Endothelial cell of umbilical vein (primary cell): Measurements from ENCODE around the gene ENTPD1. TPM values are rescaled to one million over a fixed set of nuclear protein-coding genes. Genes with fewer than 3 reads are reported as not detected.

Experiments used
- BruUV-seq: library from RNA; stranded (reverse); fragments of 400-500 nt; replicated peaks from 2 replicates; lab custom pipeline; 2021; lab: Mats Ljungman, UMichigan
- CTCF ChIA-PET: fragments of 300-600, 350-600 bp; sonication (Branson Sonifier 250); formaldehyde crosslinking; loops from one replicate; lab custom pipeline; 2021; ENCODE audit warnings: antibody characterized with exemption, inconsistent platforms; lab: Charles Lee
- POLR2A ChIA-PET: fragments of 300-600, 350-600 bp; sonication (Branson Sonifier 250); formaldehyde crosslinking; loops from one replicate; lab custom pipeline; 2021; ENCODE audit warnings: antibody characterized with exemption, inconsistent platforms; lab: Charles Lee
- DNase-seq: peaks from one replicate; pipeline ENCODE4 v3.0.0-alpha.2; 2011; ENCODE audit warnings: low read depth, low spot score
- FAIRE-seq: peaks from 2 replicates; lab custom pipeline; 2011; peaks lifted over from hg19 to GRCh38; lab: Jason Lieb, UNC
- H2AFZ ChIP-seq: 2 replicates; pipeline ENCODE4 v1.6.0; 2012; ENCODE audit warnings: low read depth, low read length, control low read depth, inconsistent platforms
- H3K27ac ChIP-seq: 2 replicates; pipeline ENCODE4 v1.5.1; 2011; ENCODE audit warnings: low read depth, mild to moderate bottlenecking, control low read depth, low read length, moderate library complexity; ENCODE audit not compliant: insufficient read depth
- H3K27me3 ChIP-seq, 2 experiments: 2 replicates each; pipeline versions ENCODE4 v1.6.0 to v1.6.1; 2011; ENCODE audit warnings: low read length in 2 of 2, mixed read lengths in 1 of 2; ENCODE audit not compliant: control insufficient read depth in 2 of 2, insufficient read depth in 2 of 2
- H3K36me3 ChIP-seq, 2 experiments: 2 replicates in 1 of 2; 3 replicates in 1 of 2; pipeline ENCODE4 v1.5.1; 2011; ENCODE audit warnings: low read length in 2 of 2, mild to moderate bottlenecking in 1 of 2, moderate library complexity in 1 of 2; ENCODE audit not compliant: control insufficient read depth in 2 of 2, insufficient read depth in 2 of 2; ENCODE audit errors: extremely low read depth in 1 of 2
- H3K4me1 ChIP-seq: 3 replicates; pipeline ENCODE4 v1.5.1; 2011; ENCODE audit warnings: mild to moderate bottlenecking, low read length; ENCODE audit not compliant: control insufficient read depth, insufficient read depth; ENCODE audit errors: extremely low read depth
- H3K4me2 ChIP-seq: 2 replicates; pipeline ENCODE4 v1.6.1; 2011; ENCODE audit warnings: low read length, control low read depth, mixed read lengths; ENCODE audit not compliant: insufficient read depth
- H3K4me3 ChIP-seq, 3 experiments: fragments of 200-600 bp in 1 of 3; sonication (generic), shearing (Covaris generic) in 1 of 3; replicated peaks in 1 of 3; 2 replicates each; pipeline ENCODE4 v1.5.1; 2011 to 2016; ENCODE audit warnings: control low read depth in 3 of 3, low read length in 3 of 3, mild to moderate bottlenecking in 2 of 3, inconsistent platforms in 1 of 3, low read depth in 1 of 3, moderate library complexity in 1 of 3; ENCODE audit not compliant: insufficient read depth in 1 of 3
- H3K79me2 ChIP-seq: 2 replicates; pipeline ENCODE4 v1.6.0; 2012; ENCODE audit warnings: low read length, inconsistent platforms; ENCODE audit not compliant: control insufficient read depth, insufficient read depth
- H3K9ac ChIP-seq: replicated peaks from 2 replicates; pipeline ENCODE3; 2011; ENCODE audit warnings: low read length, control low read depth; ENCODE audit not compliant: insufficient read depth; ENCODE audit errors: extremely low read depth
- H3K9me1 ChIP-seq: replicated peaks from 3 replicates; pipeline ENCODE4 v1.6.0; 2011; ENCODE audit warnings: mild to moderate bottlenecking, low read length; ENCODE audit not compliant: control insufficient read depth, insufficient read depth; ENCODE audit errors: extremely low read depth
- H3K9me3 ChIP-seq: replicated peaks from 2 replicates; pipeline ENCODE4 v1.5.1; 2012; ENCODE audit warnings: low read length, inconsistent platforms; ENCODE audit not compliant: control insufficient read depth, insufficient read depth
- H4K20me1 ChIP-seq: replicated peaks from 2 replicates; pipeline ENCODE3; 2011; ENCODE audit warnings: mild to moderate bottlenecking, low read length; ENCODE audit not compliant: control insufficient read depth, insufficient read depth; ENCODE audit errors: extremely low read depth
- EZH2 ChIP-seq: IDR thresholded peaks from 2 replicates; pipeline ENCODE4 v1.6.1; 2012; ENCODE audit warnings: borderline replicate concordance, low read depth, mild to moderate bottlenecking, moderate library complexity, low read length, inconsistent platforms; ENCODE audit not compliant: severe bottlenecking
- FOS ChIP-seq: IDR thresholded peaks from 2 replicates; pipeline ENCODE4 v1.6.1; 2011; ENCODE audit warnings: mild to moderate bottlenecking, low read length, moderate library complexity, borderline replicate concordance; ENCODE audit not compliant: insufficient read depth
- GATA2 ChIP-seq: IDR thresholded peaks from 2 replicates; pipeline ENCODE4 v1.7.0; 2011; ENCODE audit warnings: low read depth, mild to moderate bottlenecking, moderate library complexity, mixed read lengths, low read length; ENCODE audit not compliant: insufficient read length, insufficient read depth
- JUN ChIP-seq: IDR thresholded peaks from 2 replicates; pipeline ENCODE4 v1.6.1; 2011; ENCODE audit warnings: borderline replicate concordance, low read depth; ENCODE audit not compliant: insufficient read length, insufficient read depth
- MYC ChIP-seq: IDR thresholded peaks from one replicate; pipeline ENCODE4 v1.6.1; 2011; ENCODE audit warnings: mild to moderate bottlenecking, low read depth, low read length
- POLR2A ChIP-seq: IDR thresholded peaks from 2 replicates; pipeline ENCODE4 v1.6.1; 2012; ENCODE audit warnings: low read depth, mild to moderate bottlenecking, control low read depth, low read length
- POLR2AphosphoS5 ChIP-seq: IDR thresholded peaks from 2 replicates; pipeline ENCODE4 v1.6.1; 2012; ENCODE audit warnings: low read depth, mild to moderate bottlenecking, control low read depth, low read length, moderate library complexity; ENCODE audit not compliant: insufficient read depth
- dilution Hi-C: fragments of 300-500 bp; cut with MboI; formaldehyde crosslinking; loops from one replicate; pipeline ENCODE4 v1.15.0; 2019; ENCODE audit warnings: low sequenced_read_pairs; ENCODE audit not compliant: extremely low pct_ligation_motif_present
- intact Hi-C: fragments of 100-400 bp; cut with micrococcal nuclease; formaldehyde crosslinking; loops from one replicate; pipeline ENCODE4 v1.10.0; 2022
- polyA plus RNA-seq, 4 experiments: library from polyadenylated mRNA; depleted of rRNA in 3 of 4; stranded (reverse) in 3 of 4; unstranded in 1 of 4; fragments of >200 nt; gene quantifications; 2 replicates each; pipeline versions ENCODE4 v1.2.1 to v1.2.3, GENCODE V29; 2011 to 2012; ENCODE audit warnings: missing spikeins in 1 of 4
- total RNA-seq: library from RNA; stranded (reverse); gene quantifications from 2 replicates; pipeline ENCODE4 v1.2.3, GENCODE V29; 2021
- TF ChIP-seq, protein P1 (sequence below), 2 donors: IDR thresholded peaks; 1 replicate in 1 of 2; 2 replicates in 1 of 2; pipeline ENCODE4 v1.5.1; 2011; ENCODE audit warnings: low read length in 2 of 2, mild to moderate bottlenecking in 2 of 2, moderate library complexity in 2 of 2, control low read depth in 1 of 2, inconsistent platforms in 1 of 2, low read depth in 1 of 2; ENCODE audit not compliant: insufficient read depth in 1 of 2; ENCODE audit errors: extremely low read depth in 1 of 2
- TF ChIP-seq, protein P2 (sequence below): IDR thresholded peaks from 2 replicates; pipeline ENCODE4 v1.6.1; 2011; ENCODE audit not compliant: insufficient read depth, insufficient read length

ENTPD1 gene
- total and polyA plus RNA-seq, 2 donors (not counting 3 experiments of a cell fraction or from before 2014, with no cell fraction given), result 10.2 to 23.0 TPM

DNA sequence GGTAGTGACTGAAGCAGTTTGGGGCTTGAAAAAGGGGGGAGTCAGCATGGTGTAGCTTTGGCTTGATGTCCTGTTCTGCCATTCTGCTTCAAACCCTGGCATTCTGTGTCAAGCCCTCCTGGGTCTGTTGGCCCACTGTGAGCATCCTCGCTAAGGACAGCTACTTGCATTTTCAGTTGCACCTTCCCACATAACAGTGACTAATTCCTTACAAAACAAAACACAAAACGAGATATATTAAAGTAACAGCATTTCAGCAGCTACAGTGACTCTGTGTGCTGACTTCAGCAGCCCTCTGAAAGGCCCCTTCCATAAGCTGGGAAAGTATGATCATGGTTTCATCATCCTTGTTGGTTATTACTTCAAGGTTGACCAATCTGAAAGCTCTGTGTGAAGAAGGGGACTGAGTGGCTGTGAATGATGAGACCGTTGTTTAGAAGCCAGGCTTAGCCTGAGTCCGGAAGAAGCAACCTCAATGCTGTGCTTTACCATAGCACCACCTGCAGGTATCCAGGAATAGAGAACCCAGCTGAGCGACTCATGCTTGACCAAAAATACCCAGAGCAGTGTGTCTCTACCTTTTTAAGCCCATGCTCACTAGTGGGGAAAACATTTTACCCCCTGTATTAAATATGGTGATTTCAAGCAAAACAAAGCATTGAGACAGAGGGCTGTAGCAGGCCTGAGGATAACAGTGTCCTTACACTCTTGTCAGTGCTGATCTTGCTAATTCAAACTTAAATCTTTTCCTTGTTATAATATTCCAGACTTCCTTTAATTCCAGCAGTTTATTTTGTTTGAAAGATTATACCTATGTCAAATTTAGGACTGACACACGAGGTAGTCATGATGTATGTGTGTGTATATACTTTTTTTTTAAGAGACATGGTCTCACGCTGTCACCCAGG is 109.2 kb downstream of the ENTPD1 start:
- no peaks in the 10 kb centered on the region for H3K27me3 ChIP-seq
- no TSS peak for BruUV-seq
- H3K27ac ChIP-seq, result no peak overlapping the region
- peak overlapping the region; percentile 72 for H2AFZ ChIP-seq
- H3K4me2 ChIP-seq, result no peak overlapping the region
- DNase-seq (peak; percentile 69), FAIRE-seq (peak; percentile 94)
- H3K9ac ChIP-seq, result no peak overlapping the region
- CTCF ChIA-PET, result interaction anchor here (0.7 to 8.5 kb wide), 30 partner anchors 8 to 491 kb away, joined by 3 to 162 read pairs (median 4); partner anchors contain the start of gene TCTN3
- intact Hi-C loops (loop anchor here (1.0 kb wide), 3 partner anchors 23 to 209 kb away; partner anchors contain the start of gene ALDH18A1), dilution Hi-C loops (no loop called here)
- H3K79me2 ChIP-seq, result no peaks in the 10 kb centered on the region
- no peaks in the 10 kb centered on the region for H3K4me1 ChIP-seq
- POLR2A ChIA-PET, result interaction anchor here (1.0 kb wide), 1 partner anchor 171 kb away, joined by 3 read pairs; the partner anchor contains the start of gene TCTN3
- H3K9me3 ChIP-seq, result no peaks in the 10 kb centered on the region
- no peaks in the 10 kb centered on the region for H3K9me1 ChIP-seq
- peaks cover 0 to 4% of the 10 kb centered on the region in 2 experiments for H3K36me3 ChIP-seq
- TF ChIP-seq, protein P1, sequence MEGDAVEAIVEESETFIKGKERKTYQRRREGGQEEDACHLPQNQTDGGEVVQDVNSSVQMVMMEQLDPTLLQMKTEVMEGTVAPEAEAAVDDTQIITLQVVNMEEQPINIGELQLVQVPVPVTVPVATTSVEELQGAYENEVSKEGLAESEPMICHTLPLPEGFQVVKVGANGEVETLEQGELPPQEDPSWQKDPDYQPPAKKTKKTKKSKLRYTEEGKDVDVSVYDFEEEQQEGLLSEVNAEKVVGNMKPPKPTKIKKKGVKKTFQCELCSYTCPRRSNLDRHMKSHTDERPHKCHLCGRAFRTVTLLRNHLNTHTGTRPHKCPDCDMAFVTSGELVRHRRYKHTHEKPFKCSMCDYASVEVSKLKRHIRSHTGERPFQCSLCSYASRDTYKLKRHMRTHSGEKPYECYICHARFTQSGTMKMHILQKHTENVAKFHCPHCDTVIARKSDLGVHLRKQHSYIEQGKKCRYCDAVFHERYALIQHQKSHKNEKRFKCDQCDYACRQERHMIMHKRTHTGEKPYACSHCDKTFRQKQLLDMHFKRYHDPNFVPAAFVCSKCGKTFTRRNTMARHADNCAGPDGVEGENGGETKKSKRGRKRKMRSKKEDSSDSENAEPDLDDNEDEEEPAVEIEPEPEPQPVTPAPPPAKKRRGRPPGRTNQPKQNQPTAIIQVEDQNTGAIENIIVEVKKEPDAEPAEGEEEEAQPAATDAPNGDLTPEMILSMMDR (IDR thresholded peaks at IDR 0.05; ENCODE audit: extremely low read depth in 1 of 2, insufficient read depth in 1 of 2, low read depth in 1 of 2, low read length in 2 of 2), result peak; percentile 59 to 73
- TF ChIP-seq EZH2, result no peak
- TF ChIP-seq, protein P2, sequence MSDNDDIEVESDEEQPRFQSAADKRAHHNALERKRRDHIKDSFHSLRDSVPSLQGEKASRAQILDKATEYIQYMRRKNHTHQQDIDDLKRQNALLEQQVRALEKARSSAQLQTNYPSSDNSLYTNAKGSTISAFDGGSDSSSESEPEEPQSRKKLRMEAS, result no peak
- TF ChIP-seq MYC, result no peak
- TF ChIP-seq POLR2A, result no peak
- peak; percentile 57 for TF ChIP-seq FOS
- no peak for TF ChIP-seq JUN
- TF ChIP-seq POLR2AphosphoS5, result no peak
- no peak for TF ChIP-seq GATA2
- no peaks in the 10 kb centered on the region for H4K20me1 ChIP-seq
- no peak overlapping the region for H3K4me3 ChIP-seq
